ENCODE data around the gene MAP2. TPM values are rescaled to one million over a fixed set of nuclear protein-coding genes. Genes with fewer than 3 reads are reported as not detected.

Gene MAP2, protein sequence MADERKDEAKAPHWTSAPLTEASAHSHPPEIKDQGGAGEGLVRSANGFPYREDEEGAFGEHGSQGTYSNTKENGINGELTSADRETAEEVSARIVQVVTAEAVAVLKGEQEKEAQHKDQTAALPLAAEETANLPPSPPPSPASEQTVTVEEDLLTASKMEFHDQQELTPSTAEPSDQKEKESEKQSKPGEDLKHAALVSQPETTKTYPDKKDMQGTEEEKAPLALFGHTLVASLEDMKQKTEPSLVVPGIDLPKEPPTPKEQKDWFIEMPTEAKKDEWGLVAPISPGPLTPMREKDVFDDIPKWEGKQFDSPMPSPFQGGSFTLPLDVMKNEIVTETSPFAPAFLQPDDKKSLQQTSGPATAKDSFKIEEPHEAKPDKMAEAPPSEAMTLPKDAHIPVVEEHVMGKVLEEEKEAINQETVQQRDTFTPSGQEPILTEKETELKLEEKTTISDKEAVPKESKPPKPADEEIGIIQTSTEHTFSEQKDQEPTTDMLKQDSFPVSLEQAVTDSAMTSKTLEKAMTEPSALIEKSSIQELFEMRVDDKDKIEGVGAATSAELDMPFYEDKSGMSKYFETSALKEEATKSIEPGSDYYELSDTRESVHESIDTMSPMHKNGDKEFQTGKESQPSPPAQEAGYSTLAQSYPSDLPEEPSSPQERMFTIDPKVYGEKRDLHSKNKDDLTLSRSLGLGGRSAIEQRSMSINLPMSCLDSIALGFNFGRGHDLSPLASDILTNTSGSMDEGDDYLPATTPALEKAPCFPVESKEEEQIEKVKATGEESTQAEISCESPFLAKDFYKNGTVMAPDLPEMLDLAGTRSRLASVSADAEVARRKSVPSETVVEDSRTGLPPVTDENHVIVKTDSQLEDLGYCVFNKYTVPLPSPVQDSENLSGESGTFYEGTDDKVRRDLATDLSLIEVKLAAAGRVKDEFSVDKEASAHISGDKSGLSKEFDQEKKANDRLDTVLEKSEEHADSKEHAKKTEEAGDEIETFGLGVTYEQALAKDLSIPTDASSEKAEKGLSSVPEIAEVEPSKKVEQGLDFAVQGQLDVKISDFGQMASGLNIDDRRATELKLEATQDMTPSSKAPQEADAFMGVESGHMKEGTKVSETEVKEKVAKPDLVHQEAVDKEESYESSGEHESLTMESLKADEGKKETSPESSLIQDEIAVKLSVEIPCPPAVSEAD (N-terminal part only)
- not detected for total RNA-seq

DNA sequence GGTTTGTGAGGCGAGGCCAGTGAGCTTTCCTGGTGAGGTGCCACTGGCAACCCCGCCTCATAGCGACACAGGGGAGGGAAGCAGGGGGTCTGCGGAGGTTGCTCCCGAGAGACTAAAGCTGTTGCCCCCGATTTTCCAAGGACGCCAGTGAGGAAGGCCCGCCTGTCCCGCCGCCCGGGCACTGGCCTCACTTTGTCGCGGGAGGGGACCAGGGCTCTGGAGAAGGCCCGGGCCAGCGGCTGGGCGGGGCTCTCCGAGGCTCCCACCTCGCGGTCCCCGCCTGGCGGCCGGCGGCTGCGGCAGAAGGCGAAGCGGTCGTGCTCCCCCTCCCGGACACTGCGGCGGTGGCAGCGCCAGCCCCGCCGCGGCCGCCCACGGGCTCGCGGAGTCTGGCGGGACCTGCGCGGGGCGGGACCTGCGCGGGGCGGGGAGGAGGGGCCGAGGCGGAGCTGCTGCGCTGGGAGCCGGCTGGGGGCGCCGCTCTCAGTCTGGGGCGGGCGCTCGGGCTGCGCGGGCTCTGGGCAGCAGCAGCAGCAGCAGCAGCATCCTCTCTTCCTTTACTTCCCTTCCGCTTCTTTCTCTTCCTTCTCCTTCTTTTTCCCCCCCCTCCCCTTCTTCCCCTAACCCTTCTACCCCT, at the start of gene MAP2:
Gene MAP2, plus strand, starts transcription at position 486 of the 637 bp plus-strand sequence. CDS start 229,124 bp downstream, outside the sequence.
- ATAC-seq (peak; percentile 95), DNase-seq (ENCODE audit: low spot score) (peak; percentile 60)
- no peaks in the 10 kb centered on the region for H3K36me3 Mint-ChIP-seq
- H3K4me1 Mint-ChIP-seq (ENCODE audit: low read depth in 2 of 2) = peaks cover 0 to 5% of the 10 kb centered on the region in 2 donors
- H3K9me3 Mint-ChIP-seq = no peaks in the 10 kb centered on the region
- H3K27ac Mint-ChIP-seq = no peak within 1 kb of the TSS
- H3K27me3 Mint-ChIP-seq = peaks cover 8 to 26% of the 10 kb centered on the region in 2 donors
- H3K4me3 Mint-ChIP-seq = peak within 1 kb of the TSS; percentile 41

DNA sequence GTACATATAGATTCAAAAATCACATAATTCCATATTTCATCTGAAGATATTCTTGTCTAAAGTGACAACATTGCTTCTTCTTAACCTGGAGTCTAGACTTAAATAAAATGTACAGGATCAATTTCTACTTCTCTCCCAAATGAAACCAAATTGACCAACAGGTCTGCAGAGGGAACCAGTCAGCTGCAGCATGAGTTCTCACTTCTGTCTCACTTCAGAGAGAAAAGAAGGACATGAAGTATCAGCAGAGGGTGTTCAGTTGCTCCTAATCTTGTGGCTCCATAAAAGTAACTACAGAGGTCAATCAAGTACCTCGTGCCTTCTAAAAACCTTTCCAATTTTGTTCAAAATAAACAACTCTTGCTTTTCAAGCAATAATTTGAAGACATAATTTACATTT, 47.2 kb upstream of the MAP2 start:
- ATAC-seq (no peak), DNase-seq (ENCODE audit: low spot score) (no peak)
- H3K9me3 Mint-ChIP-seq = peaks cover 16% of the 10 kb centered on the region
- H3K4me3 Mint-ChIP-seq = no peak overlapping the region
- no peaks in the 10 kb centered on the region for H3K4me1 Mint-ChIP-seq (ENCODE audit: low read depth in 2 of 2)
- H3K36me3 Mint-ChIP-seq = peaks cover 4% of the 10 kb centered on the region
- H3K27ac Mint-ChIP-seq = no peak overlapping the region
- no peaks in the 10 kb centered on the region for H3K27me3 Mint-ChIP-seq

DNA sequence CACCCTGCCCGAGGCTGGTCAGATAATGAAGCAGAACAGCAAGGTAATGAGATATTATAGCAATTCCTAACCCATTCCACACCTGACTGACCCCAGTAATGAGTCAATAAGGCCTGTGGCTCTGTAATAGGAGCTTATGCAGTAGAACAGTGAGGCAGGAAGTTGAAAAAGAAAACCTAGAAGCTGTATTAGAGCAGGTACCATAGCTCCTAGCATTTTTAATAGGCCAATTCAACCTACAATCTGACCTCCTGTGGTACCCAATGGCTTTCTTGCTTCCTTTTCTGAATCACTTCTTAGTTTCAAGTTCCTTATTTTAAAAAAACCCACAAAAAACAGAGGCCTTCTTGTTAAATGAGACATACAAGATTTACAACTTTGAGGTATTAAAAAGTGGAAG, 43.6 kb upstream of the MAP2 start:
- no peaks in the 10 kb centered on the region for H3K27me3 Mint-ChIP-seq
- H3K27ac Mint-ChIP-seq = no peak overlapping the region
- DNase-seq (ENCODE audit: low spot score) (no peak), ATAC-seq (no peak)
- no peaks in the 10 kb centered on the region for H3K36me3 Mint-ChIP-seq
- H3K4me1 Mint-ChIP-seq (ENCODE audit: low read depth in 2 of 2) = no peaks in the 10 kb centered on the region
- peaks cover 11% of the 10 kb centered on the region for H3K9me3 Mint-ChIP-seq
- no peak overlapping the region for H3K4me3 Mint-ChIP-seq

DNA sequence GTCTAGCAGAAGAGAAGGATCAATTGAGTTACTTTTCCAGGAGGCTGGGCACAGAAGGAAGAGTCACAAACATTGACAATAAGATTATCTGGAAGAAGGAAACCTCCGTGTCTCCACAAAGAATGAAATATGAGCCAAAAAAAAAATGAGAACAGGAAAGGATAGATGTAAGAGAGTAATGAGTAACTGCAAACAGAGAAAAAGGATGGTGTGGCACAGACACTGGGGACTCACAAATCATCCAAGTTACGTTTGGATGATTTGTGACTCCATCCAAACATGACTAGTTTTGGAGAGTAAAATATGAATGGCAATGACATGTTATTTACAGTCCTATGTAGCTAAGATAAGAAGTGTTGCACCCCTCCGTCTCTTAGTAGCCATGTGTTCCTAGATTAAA, 42.8 kb upstream of the MAP2 start:
- DNase-seq (ENCODE audit: low spot score) (no peak), ATAC-seq (no peak)
- Mint-ChIP-seq H3K4me3 (no peak overlapping the region), H3K4me1 (ENCODE audit: low read depth in 2 of 2) (no peaks in the 10 kb centered on the region), H3K27me3 (no peaks in the 10 kb centered on the region), H3K9me3 (peaks cover 9% of the 10 kb centered on the region), H3K36me3 (no peaks in the 10 kb centered on the region), H3K27ac (no peak overlapping the region)

DNA sequence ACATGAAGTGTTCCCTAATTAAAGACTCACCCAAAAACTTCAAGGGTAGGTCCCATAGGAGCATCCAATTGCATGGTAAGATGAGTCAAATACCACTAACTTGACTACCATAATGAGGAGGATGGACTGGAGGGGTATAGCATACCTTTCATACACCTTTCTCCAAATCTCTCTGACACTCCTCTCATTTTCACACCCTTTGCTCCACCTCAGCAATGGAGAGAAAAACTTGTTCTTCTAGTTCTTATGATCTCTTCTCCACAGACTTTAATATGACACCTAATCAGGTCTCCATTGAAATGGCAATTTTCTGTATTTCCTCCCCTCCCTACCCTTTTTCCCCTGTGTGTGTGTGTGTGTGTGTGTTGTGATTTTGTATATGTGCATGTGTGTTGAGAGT, 41.1 kb upstream of the MAP2 start:
- Mint-ChIP-seq H3K4me1 (ENCODE audit: low read depth in 2 of 2) (no peaks in the 10 kb centered on the region), H3K27ac (no peak overlapping the region), H3K9me3 (peaks cover 9% of the 10 kb centered on the region), H3K4me3 (no peak overlapping the region), H3K36me3 (no peaks in the 10 kb centered on the region), H3K27me3 (no peaks in the 10 kb centered on the region)
- ATAC-seq = no peak
- DNase-seq (ENCODE audit: low spot score) = no peak

DNA sequence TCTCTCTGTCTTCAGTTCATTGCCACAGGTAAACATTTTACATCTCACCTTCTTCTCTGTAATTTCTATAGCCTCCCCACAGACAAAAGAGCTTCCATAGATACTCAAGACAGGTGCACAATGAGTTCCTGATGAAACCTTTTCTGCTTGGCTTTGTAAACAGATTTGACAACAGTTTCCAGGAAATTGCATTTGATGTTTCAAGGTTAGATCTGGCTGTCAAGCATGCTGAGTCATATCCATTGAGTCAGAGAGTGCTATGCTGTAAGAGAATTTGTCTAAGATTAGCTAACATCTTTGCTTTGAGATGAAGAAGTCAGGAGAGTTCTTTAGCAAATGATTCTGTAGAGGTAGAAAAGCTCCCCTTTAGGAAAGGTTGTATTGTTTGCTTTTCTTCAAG, 40.6 kb upstream of the MAP2 start:
- Mint-ChIP-seq H3K4me1 (ENCODE audit: low read depth in 2 of 2) (no peaks in the 10 kb centered on the region), H3K27ac (no peak overlapping the region)
- ATAC-seq = no peak

DNA sequence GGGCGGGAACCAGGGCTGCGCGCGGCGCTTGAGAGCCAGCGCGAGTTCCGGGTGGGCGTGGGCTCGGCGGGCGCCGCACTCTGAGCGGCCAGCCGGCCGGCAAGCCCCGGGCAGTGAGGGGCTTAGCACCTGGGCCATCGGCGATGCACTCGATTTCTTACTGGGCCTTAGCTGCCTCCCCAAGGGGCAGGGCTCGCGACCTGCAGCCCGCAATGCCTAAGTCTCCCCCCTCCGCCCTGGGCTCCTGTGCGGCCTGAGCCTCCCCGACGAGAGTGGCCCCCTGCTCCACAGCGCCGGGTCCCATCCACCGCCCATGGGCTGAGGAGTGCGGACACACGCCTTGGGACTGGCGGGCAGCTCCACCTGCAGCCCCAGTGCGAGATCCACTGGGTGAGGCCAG, 36.5 kb upstream of the MAP2 start:
- Mint-ChIP-seq H3K27ac (no peak overlapping the region), H3K36me3 (no peaks in the 10 kb centered on the region), H3K4me3 (no peak overlapping the region), H3K4me1 (ENCODE audit: low read depth in 2 of 2) (no peaks in the 10 kb centered on the region), H3K9me3 (peaks cover 3% of the 10 kb centered on the region), H3K27me3 (no peaks in the 10 kb centered on the region)
- peak in 1 of 2 donors; percentile 41 for ATAC-seq
- DNase-seq (ENCODE audit: low spot score) = no peak

More for the DNA sequence above, 40.6 kb upstream of the MAP2 start:
- no peak for DNase-seq (ENCODE audit: low spot score)
- no peak overlapping the region for H3K4me3 Mint-ChIP-seq
- no peaks in the 10 kb centered on the region for H3K36me3 Mint-ChIP-seq
- no peaks in the 10 kb centered on the region for H3K27me3 Mint-ChIP-seq
- peaks cover 9% of the 10 kb centered on the region for H3K9me3 Mint-ChIP-seq

DNA sequence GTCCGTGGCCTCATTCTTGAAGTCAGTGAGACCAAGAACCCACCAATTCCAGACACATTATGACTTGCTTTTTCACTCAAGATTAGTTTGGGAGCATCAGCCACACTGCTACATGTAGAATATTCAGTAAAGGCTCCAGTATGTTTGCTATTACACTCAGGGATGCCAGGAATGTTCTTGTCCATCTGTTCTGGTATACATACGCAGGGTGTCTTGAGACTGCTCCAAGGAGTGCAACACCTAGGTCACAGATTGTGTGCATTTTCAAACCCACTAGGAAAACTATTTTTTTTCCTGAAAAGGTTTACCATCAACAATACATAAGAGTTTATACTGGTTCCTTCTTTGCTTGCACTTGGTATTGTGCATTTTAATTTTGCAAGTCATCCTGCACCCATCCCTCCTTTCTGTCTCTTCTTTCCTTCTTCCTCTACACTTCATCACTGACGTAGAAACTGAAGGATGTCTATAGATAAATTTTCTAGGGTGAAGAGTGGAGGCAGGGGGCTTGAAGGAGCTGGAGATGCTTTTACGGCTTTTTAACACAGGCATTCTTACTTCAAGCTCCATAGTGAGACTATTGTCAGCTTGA, 35.3 kb upstream of the MAP2 start:
- DNase-seq (ENCODE audit: low spot score) (no peak), ATAC-seq (no peak)
- no peaks in the 10 kb centered on the region for H3K4me1 Mint-ChIP-seq (ENCODE audit: low read depth in 2 of 2)
- no peak overlapping the region for H3K27ac Mint-ChIP-seq
- H3K4me3 Mint-ChIP-seq = no peak overlapping the region
- no peaks in the 10 kb centered on the region for H3K27me3 Mint-ChIP-seq
- H3K36me3 Mint-ChIP-seq = no peaks in the 10 kb centered on the region
- peaks cover 3% of the 10 kb centered on the region for H3K9me3 Mint-ChIP-seq

DNA sequence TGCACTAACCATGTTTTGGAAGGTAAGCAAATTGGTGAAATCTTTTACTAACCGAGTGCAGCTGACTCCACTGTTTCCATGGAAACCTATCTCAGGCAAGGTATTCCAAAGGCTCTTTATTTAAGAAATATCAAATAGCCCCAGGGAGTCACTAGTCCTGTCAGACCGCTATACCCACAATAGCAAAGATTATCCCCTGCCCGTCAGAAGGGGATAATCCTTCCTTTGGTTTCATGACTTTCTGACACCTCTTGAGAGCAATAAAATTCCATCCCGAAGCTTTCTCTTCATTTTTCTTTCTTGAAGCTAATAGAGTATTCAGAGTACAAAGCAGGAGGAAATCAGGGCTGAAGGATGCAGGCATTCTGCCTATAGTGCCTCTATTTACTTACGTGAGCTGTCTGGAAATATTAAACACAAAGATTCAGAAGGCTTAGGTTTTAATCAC, 34.7 kb upstream of the MAP2 start:
- ATAC-seq (no peak), DNase-seq (ENCODE audit: low spot score) (no peak)
- H3K27ac Mint-ChIP-seq = no peak overlapping the region
- no peaks in the 10 kb centered on the region for H3K36me3 Mint-ChIP-seq
- H3K4me1 Mint-ChIP-seq (ENCODE audit: low read depth in 2 of 2) = no peaks in the 10 kb centered on the region
- no peak overlapping the region for H3K4me3 Mint-ChIP-seq
- peaks cover 5% of the 10 kb centered on the region for H3K9me3 Mint-ChIP-seq
- H3K27me3 Mint-ChIP-seq = no peaks in the 10 kb centered on the region

DNA sequence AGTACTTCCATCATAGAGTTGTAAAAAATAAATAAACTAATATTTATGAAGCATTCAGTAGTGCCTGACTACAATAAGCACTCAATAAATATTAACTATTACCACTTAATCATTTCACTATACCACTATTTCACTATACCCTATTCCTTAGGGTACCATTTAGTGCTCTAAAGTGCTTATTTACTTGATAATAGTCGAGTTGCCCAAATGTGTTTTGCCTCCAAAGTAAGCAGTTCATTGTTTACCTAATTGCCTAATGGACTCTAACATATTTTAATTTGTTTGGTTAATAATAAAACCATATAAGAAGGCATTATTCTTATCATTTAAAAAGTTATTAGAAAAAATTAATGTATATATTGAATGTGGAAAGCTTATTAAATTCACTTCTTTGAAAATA, 33.0 kb upstream of the MAP2 start:
- Mint-ChIP-seq H3K4me1 (ENCODE audit: low read depth in 2 of 2) (no peaks in the 10 kb centered on the region), H3K27me3 (no peaks in the 10 kb centered on the region), H3K4me3 (no peak overlapping the region), H3K27ac (no peak overlapping the region), H3K36me3 (no peaks in the 10 kb centered on the region), H3K9me3 (peaks cover 7% of the 10 kb centered on the region)
- DNase-seq (ENCODE audit: low spot score) = no peak
- ATAC-seq = no peak

DNA sequence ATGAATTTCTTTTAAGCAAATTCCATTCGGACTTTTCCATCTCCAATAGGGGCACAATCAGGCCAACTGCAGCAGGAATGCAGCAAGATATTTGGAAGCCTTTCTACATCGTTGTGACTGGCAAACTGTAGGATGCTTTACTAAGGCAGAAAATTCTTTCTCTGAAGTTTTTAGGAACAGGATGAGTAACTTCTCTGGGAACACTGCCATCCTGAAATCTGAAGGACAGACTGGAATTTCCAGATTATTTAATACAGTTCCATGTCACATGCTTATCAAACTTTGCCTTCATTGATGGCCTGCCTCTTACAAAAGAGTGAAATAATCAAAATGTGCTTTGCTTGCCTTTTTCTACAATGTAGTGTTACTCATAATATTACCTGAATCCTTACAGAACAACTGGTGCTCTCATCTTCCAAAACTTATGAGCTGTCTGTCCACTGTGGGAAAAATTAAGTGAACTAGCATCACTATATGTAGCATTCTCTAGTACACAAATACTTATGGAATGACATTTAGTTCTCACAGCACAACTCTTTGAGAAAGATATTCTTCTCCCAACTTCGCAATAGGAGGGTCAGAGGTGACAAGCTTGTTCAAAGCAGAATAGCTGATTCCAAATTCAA, 32.0 kb upstream of the MAP2 start:
- Mint-ChIP-seq H3K27ac (no peak overlapping the region), H3K4me1 (ENCODE audit: low read depth in 2 of 2) (no peaks in the 10 kb centered on the region), H3K9me3 (peaks cover 4% of the 10 kb centered on the region), H3K36me3 (no peaks in the 10 kb centered on the region), H3K27me3 (no peaks in the 10 kb centered on the region), H3K4me3 (no peak overlapping the region)
- DNase-seq (ENCODE audit: low spot score) = no peak
- no peak for ATAC-seq

DNA sequence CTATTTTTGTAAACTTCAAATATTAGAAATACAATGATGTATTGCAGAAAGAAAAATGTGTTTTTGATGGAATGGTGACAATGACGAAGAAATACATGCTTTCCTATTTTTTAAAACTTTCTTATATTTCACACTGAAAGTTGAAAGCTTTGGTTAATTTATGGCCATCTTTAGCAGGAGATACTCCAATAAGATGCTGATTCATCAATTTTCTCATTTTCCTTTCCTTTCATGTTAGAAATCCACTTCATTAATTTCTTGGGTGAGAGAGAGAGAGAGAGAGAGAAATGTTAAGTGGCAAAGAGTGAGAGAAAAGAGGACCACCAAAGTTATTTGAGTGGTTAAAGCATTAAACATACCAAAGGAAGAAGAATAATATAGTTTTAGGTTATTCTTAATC, 28.6 kb upstream of the MAP2 start:
- H3K36me3 Mint-ChIP-seq = no peaks in the 10 kb centered on the region
- H3K27me3 Mint-ChIP-seq = no peaks in the 10 kb centered on the region
- H3K4me1 Mint-ChIP-seq (ENCODE audit: low read depth in 2 of 2) = no peaks in the 10 kb centered on the region
- no peak for DNase-seq (ENCODE audit: low spot score)
- H3K4me3 Mint-ChIP-seq = no peak overlapping the region
- no peak for ATAC-seq
- no peak overlapping the region for H3K27ac Mint-ChIP-seq
- peaks cover 4% of the 10 kb centered on the region for H3K9me3 Mint-ChIP-seq

DNA sequence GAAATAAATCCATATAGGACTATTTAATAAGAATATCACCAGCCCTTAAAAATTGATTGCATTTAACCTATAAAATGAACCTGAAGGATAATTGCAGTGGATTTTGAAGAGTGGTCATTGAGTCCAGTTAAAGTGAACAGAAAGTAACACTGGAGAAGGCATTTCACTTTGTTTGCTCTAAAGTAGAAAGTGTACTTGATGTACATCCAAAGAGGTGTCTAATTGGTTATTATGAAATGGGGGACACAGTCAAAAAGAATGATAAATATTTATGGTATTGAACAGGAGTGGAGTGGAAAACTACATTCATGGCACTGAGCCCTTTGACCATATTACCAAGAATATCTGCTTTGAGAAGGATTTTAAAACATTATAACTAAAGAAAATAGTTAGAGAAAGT, 28.2 kb upstream of the MAP2 start:
- Mint-ChIP-seq H3K9me3 (peaks cover 4% of the 10 kb centered on the region), H3K27ac (no peak overlapping the region), H3K27me3 (no peaks in the 10 kb centered on the region), H3K36me3 (no peaks in the 10 kb centered on the region), H3K4me1 (ENCODE audit: low read depth in 2 of 2) (no peaks in the 10 kb centered on the region), H3K4me3 (no peak overlapping the region)
- ATAC-seq = no peak
- no peak for DNase-seq (ENCODE audit: low spot score)

Data from natural killer cell treated with Interleukin-12 subunit alpha and Interleukin-12 subunit beta and Interleukin-15 and Interleukin-18, amount 100 ng/mL, for 72 hours (primary cell).